Ovary (tissue), 9 donors: ENCODE measurements around the gene CACNG6. TPM values are rescaled to one million over a fixed set of nuclear protein-coding genes. Genes with fewer than 3 reads are reported as not detected.

Source experiments
- DNase-seq, 5 donors: peaks; one replicate each; pipeline ENCODE4 v3.0.0-alpha.2; 2019 to 2020
- H3K27ac ChIP-seq, 2 donors: fragments of 200-600 bp; one replicate each; pipeline versions ENCODE4 v1.5.1 to v1.8.0; 2019 to 2022
- H3K27me3 ChIP-seq: fragments of 200-600 bp; one replicate; pipeline ENCODE4 v1.8.0; 2022
- H3K36me3 ChIP-seq: fragments of 200-600 bp; sonication (generic); one replicate; pipeline ENCODE4 v1.5.1; 2019
- H3K4me1 ChIP-seq: one replicate; pipeline ENCODE4 v1.8.1; 2013; ENCODE audit warnings: mild to moderate bottlenecking, moderate library complexity; ENCODE audit not compliant: insufficient read depth
- H3K4me3 ChIP-seq: fragments of 200-600 bp; sonication (generic); one replicate; pipeline ENCODE4 v1.5.1; 2017
- H3K9me3 ChIP-seq, 2 donors: fragments of 200-600 bp in 1 of 2; sonication (generic) in 1 of 2; one replicate each; pipeline versions ENCODE4 v1.5.1 to v1.8.1; 2013 to 2019; ENCODE audit warnings: mild to moderate bottlenecking in 1 of 2, moderate library complexity in 1 of 2
- CTCF ChIP-seq, 3 donors: fragments of 450-650 bp in 2 of 3; fragments of 200-600 bp in 1 of 3; IDR thresholded peaks; one replicate each; pipeline versions ENCODE4 v1.5.1 to v1.8.0; 2016 to 2022; ENCODE audit warnings: antibody characterized with exemption in 3 of 3, mild to moderate bottlenecking in 1 of 3
- EP300 ChIP-seq: sonication (generic); formaldehyde crosslinking; IDR thresholded peaks from one replicate; pipeline ENCODE4 v1.6.1; 2017; ENCODE audit warnings: antibody characterized with exemption
- POLR2A ChIP-seq: fragments of 450-650 bp; IDR thresholded peaks from one replicate; pipeline ENCODE4 v1.6.1; 2017; ENCODE audit warnings: antibody characterized with exemption, mild to moderate bottlenecking, moderate library complexity
- WGBS, 3 donors: extraction: QIAGEN DNeasy Blood & Tissue Kit in 1 of 3; methylation state at CpG; one replicate each; pipeline versions ENCODE4 v1.1.5 to v1.1.7; 2013 to 2017; 5-methylcytosine and 5-hydroxymethylcytosine counted together
- intact Hi-C, 4 donors: fragments of 100-400 bp; cut with DNase I; formaldehyde crosslinking; loops; one replicate each; pipeline versions ENCODE4 v1.11.0 to v1.15.1; 2022 to 2023
- polyA plus RNA-seq, 2 donors: library from polyadenylated mRNA; stranded (reverse); fragments of 200-250 nt in 1 of 2; fragments of 350-450 nt in 1 of 2; fragmentation: Illumina TruSeq in 1 of 2; extraction: RNeasy Lipid Tissue Mini Kit (QIAGEN cat#74804) in 1 of 2; gene quantifications; one replicate each; pipeline ENCODE4 v1.2.3, GENCODE V29; 2013 to 2014
- total RNA-seq, 7 donors: library from RNA; depleted of rRNA in 2 of 7; stranded (reverse); fragments of >200 nt in 2 of 7; fragmentation: NEBNext Ultra II Directional in 3 of 7; extraction: Animal tissue kit (Norgen Biotek cat#: 25700) in 3 of 7; gene quantifications; one replicate each; pipeline versions ENCODE4 v1.1.0 to v1.2.4, GENCODE V29; 2016 to 2023
- donor health status: DM: no; HTN: no; CAD: no; lungs with moderate emphysema.
- donor health status: DM: no; HTN: no; CAD: no.
- donor health status: Bipolar disorder and iron deficiency.
- donor health status: DM: yes; HTN: yes; CAD: no.
- donor health status: DM: no; HTN: no; CAD: no.
- donor health status: DM: yes; HTN: yes; CAD: no.

The CACNG6 gene
- total and polyA plus RNA-seq, 9 donors = 0.15 to 3.2 TPM; not detected in 7

- intact Hi-C loops = no loop called here
Observed at GRCh38 chr19:53962887-53963431, 28.5 kb upstream of the CACNG6 start, which contains the start of gene CACNG8. Gene CACNG8 (plus strand): TSS chr19:53962937.

GRCh38 chr19:53965091-53965490 is 26.3 kb upstream of the CACNG6 start:
- H3K27ac ChIP-seq = no peak overlapping the region
- no peaks in the 10 kb centered on the region for H3K9me3 ChIP-seq
- TF ChIP-seq POLR2A (no peak), CTCF (IDR thresholded peaks at IDR 0.05) (no peak), EP300 (no peak)
- no peak overlapping the region for H3K4me3 ChIP-seq
- H3K4me1 ChIP-seq = no peaks in the 10 kb centered on the region
- no peaks in the 10 kb centered on the region for H3K36me3 ChIP-seq
- no peaks in the 10 kb centered on the region for H3K27me3 ChIP-seq
- WGBS, 3 donors = 20 to 29% (median 24%) methylated on average over 11 of the region's 11 CpGs
- intact Hi-C loops = no loop called here
- no peak for DNase-seq

More at GRCh38 chr19:53962887-53963431, 28.5 kb upstream of the CACNG6 start, which contains the start of gene CACNG8:
- TF ChIP-seq EP300 (no peak), POLR2A (no peak), CTCF (IDR thresholded peaks at IDR 0.05) (no peak)
- 2% methylated on average over 27 to 55 of the region's 55 CpGs for WGBS, 3 donors
- Histone ChIP-seq H3K27me3 (no peaks in the 10 kb centered on the region), H3K4me3 (no peak within 1 kb of the TSS), H3K36me3 (no peaks in the 10 kb centered on the region), H3K4me1 (no peaks in the 10 kb centered on the region), H3K27ac (no peak within 1 kb of the TSS), H3K9me3 (no peaks in the 10 kb centered on the region)
- no peak for DNase-seq

GRCh38 chr19:53966931-53967330 is 24.5 kb upstream of the CACNG6 start:
- H3K4me1 ChIP-seq = no peaks in the 10 kb centered on the region
- WGBS, 3 donors = 36 to 44% (median 42%) methylated on average over 7 of the region's 7 CpGs
- no peaks in the 10 kb centered on the region for H3K9me3 ChIP-seq
- H3K27me3 ChIP-seq = no peaks in the 10 kb centered on the region
- H3K27ac ChIP-seq = no peak overlapping the region
- no peaks in the 10 kb centered on the region for H3K36me3 ChIP-seq
- H3K4me3 ChIP-seq = no peak overlapping the region
- no peak for TF ChIP-seq EP300
- TF ChIP-seq POLR2A = no peak
- TF ChIP-seq CTCF (IDR thresholded peaks at IDR 0.05) = no peak
- no peak for DNase-seq
- intact Hi-C loops = no loop called here

- no peak for TF ChIP-seq EP300
- TF ChIP-seq CTCF (IDR thresholded peaks at IDR 0.05) = no peak
- no peak for TF ChIP-seq POLR2A
- Histone ChIP-seq H3K36me3 (no peaks in the 10 kb centered on the region), H3K4me3 (no peak overlapping the region), H3K4me1 (no peaks in the 10 kb centered on the region), H3K9me3 (no peaks in the 10 kb centered on the region), H3K27ac (no peak overlapping the region), H3K27me3 (no peaks in the 10 kb centered on the region)
- WGBS, 3 donors = 85 to 92% (median 89%) methylated on average over 6 of the region's 6 CpGs
- intact Hi-C loops = no loop called here
- DNase-seq = no peak
Observed at GRCh38 chr19:53969366-53969765, 22.1 kb upstream of the CACNG6 start.
